Measurements from ENCODE around the gene ZNFX1. TPM values are rescaled to one million over a fixed set of nuclear protein-coding genes. Genes with fewer than 3 reads are reported as not detected.

The ZNFX1 gene
- total and polyA plus RNA-seq, 9 of the 15 experiments (the other 6 are each of a cell fraction or from before 2014, with no cell fraction given) = 3.8 to 13.8 (median 10.3) TPM

GRCh38 chr20:49281913-49282467 is 4.1 kb upstream of the ZNFX1 start:
- H3K4me1 ChIP-seq (replicated peaks in 1 of 2; ENCODE audit: control insufficient read depth in 2 of 2, insufficient read depth in 2 of 2, low read length in 2 of 2) = peaks cover 19 to 42% of the 10 kb centered on the region in 2 experiments
- H3K9ac ChIP-seq (ENCODE audit: insufficient read depth in 1 of 2, low read depth in 2 of 2, low read length in 2 of 2) = peak overlapping the region; percentile 89 to 99
- no peaks in the 10 kb centered on the region for H3K27me3 ChIP-seq (ENCODE audit: control insufficient read depth in 2 of 2, insufficient read depth in 2 of 2, low read length in 2 of 2)
- ATAC-seq (no peak), FAIRE-seq (no peak), DNase-seq (ENCODE audit: extremely low read depth in 1 of 4, low spot score in 3 of 4) (no peak)
- ChIA-PET CTCF (ENCODE audit: low intra/inter-chr PET ratio) (no interaction called here), POLR2A (interaction anchor here (0.7 to 6.0 kb wide), 14 partner anchors 8 to 647 kb away, joined by 3 to 68 read pairs (median 3); no protein-coding TSS in a partner anchor)
- peak overlapping the region; percentile 93 for H3K4me3 ChIP-seq
- H3K9me1 ChIP-seq (ENCODE audit: control insufficient read depth, insufficient read depth, low read length) = peaks cover 21% of the 10 kb centered on the region
- peak overlapping the region; percentile 99 for H3K4me2 ChIP-seq (ENCODE audit: insufficient read depth, low read length)
- in situ Hi-C loops (cut with MboI) (no loop called here), intact Hi-C loops (cut with micrococcal nuclease) (no loop called here)
- H3K9me3 ChIP-seq (replicated peaks; ENCODE audit: control insufficient read depth, insufficient read depth, low read depth, low read length) = peaks cover 2% of the 10 kb centered on the region; the same call in 1 of the 2 replicates
- BruUV-seq (replicated peaks) = no TSS peak
- H3K79me2 ChIP-seq (ENCODE audit: control insufficient read depth, insufficient read depth, low read length) = peaks cover 98% of the 10 kb centered on the region
- peak overlapping the region; percentile 95 for H3K27ac ChIP-seq (ENCODE audit: extremely low read depth, low read depth, low read length)
- 3% methylated on average over 9 of the region's 9 CpGs for WGBS (ENCODE audit: insufficient coverage, low coverage, missing lambda C conversion rate)
- no peak overlapping the region for H2AFZ ChIP-seq (ENCODE audit: low read depth, low read length)
- peaks cover 75% of the 10 kb centered on the region for H4K20me1 ChIP-seq (replicated peaks; ENCODE audit: control insufficient read depth, insufficient read depth, low read length)
- peaks cover 85% of the 10 kb centered on the region for H3K36me3 ChIP-seq (ENCODE audit: control insufficient read depth, insufficient read depth, low read length)
- TF ChIP-seq HMGXB4 (CRISPR knock-in tag; IDR thresholded peaks at IDR 0.05) = 0 out of 2 replicates have a peak, but pooled peaks have one; percentile 28
- no peak for TF ChIP-seq ZNF165 (CRISPR knock-in tag; IDR thresholded peaks at IDR 0.05; ENCODE audit: borderline replicate concordance)
- TF ChIP-seq RBFOX2 (IDR thresholded peaks at IDR 0.05; ENCODE audit: low read depth, low read length) = peak; percentile 61
- TF ChIP-seq GABPB2 (CRISPR knock-in tag; conservative IDR thresholded peaks at IDR 0.05) = no peak
- no peak for TF ChIP-seq TOE1 (IDR thresholded peaks at IDR 0.05; ENCODE audit: borderline replicate concordance)
- 0 out of 2 replicates have a peak, but pooled peaks have one; percentile 42 for TF ChIP-seq TOE1 (CRISPR knock-in tag; IDR thresholded peaks at IDR 0.05; ENCODE audit: borderline replicate concordance, low read depth)
- TF ChIP-seq CHD1 (IDR thresholded peaks at IDR 0.05; ENCODE audit: low read length) = peak; percentile 61
- no peak for TF ChIP-seq ZMIZ1 (IDR thresholded peaks at IDR 0.05; ENCODE audit: low read depth in 2 of 2, low read length in 2 of 2)
- TF ChIP-seq NKRF (IDR thresholded peaks at IDR 0.05; ENCODE audit: borderline replicate concordance) = 0 out of 2 replicates have a peak, but pooled peaks have one; percentile 11
- TF ChIP-seq FOXK2 (conservative IDR thresholded peaks at IDR 0.05 in 1 of 2, IDR thresholded peaks at IDR 0.05 in 1 of 2; ENCODE audit: low read depth in 2 of 2) = no peak
- no peak for TF ChIP-seq ZNF212 (CRISPR knock-in tag; IDR thresholded peaks at IDR 0.05)
- TF ChIP-seq MAFF (IDR thresholded peaks at IDR 0.05; ENCODE audit: low read length) = no peak
- no peak for TF ChIP-seq HMBOX1 (IDR thresholded peaks at IDR 0.05)
